ENCODE measurements around the gene C1RL.

Gene C1RL
- total RNA-seq, result 28.7 to 30.2 reads per million in 2 donors

- DNase-seq, result peak; percentile 54
Observed at GRCh38 chr12:7108796-7109571, at the start of gene C1RL. Gene C1RL (minus strand): TSS chr12:7109214. CDS start chr12:7109180, 34 bp downstream.

GRCh38 chr12:7157391-7157790, 48.4 kb upstream of the C1RL start:
- no peak for DNase-seq

GRCh38 chr12:7156259-7157197, 47.5 kb upstream of the C1RL start:
- DNase-seq, result no peak

GRCh38 chr12:7155471-7156034, 46.5 kb upstream of the C1RL start:
- no peak for DNase-seq

GRCh38 chr12:7154901-7155470, 46.0 kb upstream of the C1RL start:
- no peak for DNase-seq

- DNase-seq, result no peak
Observed at GRCh38 chr12:7154042-7154441, 45.0 kb upstream of the C1RL start.

- DNase-seq, result no peak
Observed at GRCh38 chr12:7152818-7153217, 43.8 kb upstream of the C1RL start.

- DNase-seq, result no peak
Observed at GRCh38 chr12:7151532-7151931, 42.5 kb upstream of the C1RL start.

GRCh38 chr12:7150841-7151240, 41.8 kb upstream of the C1RL start:
- no peak for DNase-seq

GRCh38 chr12:7150356-7150755, 41.3 kb upstream of the C1RL start:
- DNase-seq, result no peak

- DNase-seq, result no peak
Observed at GRCh38 chr12:7146906-7147305, 37.9 kb upstream of the C1RL start.

GRCh38 chr12:7146228-7146627, 37.2 kb upstream of the C1RL start:
- no peak for DNase-seq

GRCh38 chr12:7145671-7146070, 36.7 kb upstream of the C1RL start:
- DNase-seq, result no peak

- DNase-seq, result no peak
Observed at GRCh38 chr12:7144414-7145120, 35.6 kb upstream of the C1RL start.

- DNase-seq, result no peak
Observed at GRCh38 chr12:7143564-7143963, 34.5 kb upstream of the C1RL start.

- no peak for DNase-seq
Observed at GRCh38 chr12:7142809-7143465, 33.9 kb upstream of the C1RL start.

- no peak for DNase-seq
Observed at GRCh38 chr12:7142056-7142644, 33.1 kb upstream of the C1RL start.

GRCh38 chr12:7141351-7142005, 32.5 kb upstream of the C1RL start:
- no peak for DNase-seq

GRCh38 chr12:7139200-7139599, 30.2 kb upstream of the C1RL start:
- no peak for DNase-seq

- DNase-seq, result no peak
Observed at GRCh38 chr12:7137908-7138307, 28.9 kb upstream of the C1RL start.

- no peak for DNase-seq
Observed at GRCh38 chr12:7136676-7137075, 27.7 kb upstream of the C1RL start.

Data from activated gamma-delta T cell (primary cell).